GM18519 (cell line): ENCODE measurements around the gene GLI1.

ENCODE experiments used
- ATAC-seq: cut with Tn5 transposase; IDR thresholded peaks from one replicate; pipeline ENCODE4 v1.9.1; 2021; ENCODE audit warnings: mild to moderate bottlenecking, moderate library complexity; ENCODE audit not compliant: unreplicated experiment, low FRiP score

Gene GLI1

DNA sequence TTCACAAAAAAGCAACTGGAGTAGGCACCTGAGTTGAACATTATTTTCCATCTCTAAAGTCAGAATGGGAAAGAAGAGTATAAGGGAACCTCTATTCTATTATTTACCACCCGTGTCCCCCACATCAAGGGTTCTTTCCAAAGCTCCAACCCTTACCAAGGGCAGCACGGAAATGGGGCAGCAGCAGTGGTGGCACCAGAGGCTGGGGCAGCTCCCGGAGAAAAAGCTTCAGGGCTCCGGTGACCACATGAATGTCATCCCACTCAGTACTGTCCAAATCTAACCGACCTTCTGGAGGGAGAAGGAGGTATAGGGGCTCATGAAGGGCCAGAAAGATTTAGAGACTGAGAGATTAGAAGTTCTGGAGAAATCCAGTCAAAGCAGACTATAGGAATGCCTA is 14.3 kb downstream of the GLI1 start:
- no peak for ATAC-seq

- ATAC-seq: no peak
These were observed 14.8 kb downstream of the GLI1 start for GRCh38 chr12:57474430-57474829.

DNA sequence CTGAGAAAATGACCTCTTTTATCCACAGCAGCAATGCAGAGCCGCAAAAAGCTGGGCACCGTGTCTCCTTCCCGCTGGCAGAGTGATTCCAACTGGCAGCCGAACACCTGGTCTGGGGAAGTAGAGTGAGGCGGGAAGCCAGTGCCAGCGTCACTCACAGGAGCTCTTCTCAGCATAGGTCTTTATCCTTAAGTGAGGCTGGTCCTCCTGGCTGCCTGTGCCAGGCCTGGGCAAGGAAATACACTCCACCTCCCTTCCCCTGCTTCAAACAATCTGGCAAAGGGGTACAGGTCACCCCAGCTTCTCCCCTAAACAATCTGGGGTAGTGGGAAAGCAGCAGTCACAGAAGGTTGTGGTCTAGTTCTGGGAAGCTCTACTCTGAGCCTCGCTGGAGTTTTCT is 15.3 kb downstream of the GLI1 start:
- no peak for ATAC-seq

DNA sequence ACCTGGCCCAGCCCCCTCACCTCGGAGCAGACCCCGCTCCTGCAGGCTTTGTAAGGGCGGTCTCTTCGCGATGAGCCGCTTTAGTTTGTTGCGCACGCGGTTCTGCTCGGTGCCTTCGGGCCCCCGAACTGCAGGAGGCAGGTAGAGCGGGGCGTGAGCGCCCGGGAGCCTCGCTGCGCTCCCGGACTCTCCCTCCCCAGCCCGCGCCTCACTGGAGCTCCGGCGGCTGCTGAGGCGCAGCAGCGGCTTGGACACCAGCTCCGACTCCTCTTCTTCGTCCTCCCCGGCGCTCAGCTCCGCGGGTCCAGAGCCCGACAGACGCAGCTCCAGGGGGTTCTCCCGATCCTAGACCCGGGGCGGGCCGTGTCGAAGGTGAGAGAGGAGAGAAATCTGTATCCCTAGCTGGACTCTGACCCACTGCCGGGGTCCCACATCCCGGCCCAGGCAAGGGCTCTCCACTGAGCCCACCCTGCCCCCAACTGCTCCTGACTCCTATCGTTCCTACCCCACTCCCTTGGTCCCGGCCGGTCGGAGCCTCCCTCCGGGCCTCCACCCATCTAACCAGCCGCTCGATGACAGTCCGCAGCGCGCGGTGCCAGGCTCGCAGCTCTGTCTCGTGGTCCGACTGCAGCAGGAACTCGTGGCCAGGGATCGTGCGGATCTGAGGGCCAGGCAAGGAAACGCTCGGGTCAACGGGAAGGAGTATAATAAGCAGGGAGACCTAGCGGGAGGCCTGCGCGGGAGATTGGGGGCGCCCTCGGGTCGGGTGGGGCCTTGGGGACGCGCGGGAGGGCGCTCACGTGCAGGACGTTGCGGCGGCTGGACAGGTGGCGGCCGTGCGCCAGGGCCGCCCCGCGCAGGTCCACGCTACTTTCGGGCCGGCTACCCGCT is 15.9 kb downstream of the GLI1 start:
- ATAC-seq: no peak

GRCh38 chr12:57476162-57476992 is 16.8 kb downstream of the GLI1 start:
- no peak for ATAC-seq

GRCh38 chr12:57476993-57477709 is 17.6 kb downstream of the GLI1 start:
- ATAC-seq: no peak

DNA sequence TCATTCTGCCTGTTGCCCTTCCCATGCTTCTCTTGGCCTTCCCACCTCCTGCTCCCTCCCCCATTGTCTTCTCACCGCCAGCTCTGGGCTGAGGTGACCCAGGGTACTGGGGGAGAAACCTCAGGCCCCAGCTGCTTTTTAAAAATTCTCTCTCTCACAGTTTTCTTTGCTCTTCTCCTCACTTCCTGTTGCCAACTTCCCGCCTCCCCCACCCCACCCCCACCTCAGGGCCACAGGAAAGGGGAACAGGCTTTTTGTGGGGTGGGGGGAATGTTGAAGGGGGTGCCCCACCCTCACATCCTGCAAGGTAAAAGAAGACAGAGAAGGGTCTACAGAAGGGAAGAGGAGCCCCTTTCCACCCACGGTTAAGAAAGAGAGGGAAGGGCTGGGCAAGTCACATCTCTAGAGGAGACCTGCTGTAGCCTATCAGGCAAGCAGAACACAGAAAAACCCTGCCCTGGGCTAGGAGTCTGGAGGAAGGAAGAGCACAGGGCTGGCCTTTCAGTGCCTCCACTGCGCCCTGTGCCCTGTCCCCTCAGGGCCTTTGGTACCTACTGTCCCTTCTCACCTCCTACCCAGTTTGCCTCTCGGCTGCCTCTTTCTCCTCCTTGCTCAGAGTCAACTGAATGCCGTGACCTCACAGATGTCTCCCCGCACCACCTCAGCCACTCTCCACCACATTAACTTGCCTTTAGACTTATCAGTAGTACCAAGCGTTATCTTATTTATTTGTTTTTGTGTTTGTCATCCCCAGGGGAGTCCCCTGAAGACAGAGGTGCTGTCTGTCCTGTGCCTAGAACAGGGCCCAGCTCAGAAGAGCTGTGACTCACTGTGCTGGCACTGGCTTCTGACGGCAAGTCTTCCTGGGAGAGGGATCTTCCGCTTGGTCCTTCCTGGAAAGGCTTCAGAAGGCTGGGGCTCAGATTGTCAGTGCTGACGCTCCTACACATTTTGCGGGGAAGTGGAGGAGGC is 18.4 kb downstream of the GLI1 start:
- ATAC-seq: no peak

DNA sequence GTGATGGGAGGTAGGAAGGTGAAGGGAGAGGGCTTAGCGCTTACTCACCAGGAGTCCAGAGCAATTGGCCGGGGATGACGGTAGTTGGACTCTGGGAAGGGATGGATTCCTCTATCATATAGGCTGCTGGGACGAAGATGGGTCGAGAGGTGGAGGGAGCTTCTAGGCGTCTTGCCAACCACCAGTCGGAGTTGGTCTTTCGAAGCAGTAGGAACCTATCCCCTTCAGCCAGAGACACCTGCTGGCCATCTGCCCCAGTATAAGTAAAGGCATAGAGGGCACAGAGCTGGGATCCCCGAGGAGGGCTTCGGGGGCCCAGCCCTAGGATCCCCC is 19.4 kb downstream of the GLI1 start:
- no peak for ATAC-seq

DNA sequence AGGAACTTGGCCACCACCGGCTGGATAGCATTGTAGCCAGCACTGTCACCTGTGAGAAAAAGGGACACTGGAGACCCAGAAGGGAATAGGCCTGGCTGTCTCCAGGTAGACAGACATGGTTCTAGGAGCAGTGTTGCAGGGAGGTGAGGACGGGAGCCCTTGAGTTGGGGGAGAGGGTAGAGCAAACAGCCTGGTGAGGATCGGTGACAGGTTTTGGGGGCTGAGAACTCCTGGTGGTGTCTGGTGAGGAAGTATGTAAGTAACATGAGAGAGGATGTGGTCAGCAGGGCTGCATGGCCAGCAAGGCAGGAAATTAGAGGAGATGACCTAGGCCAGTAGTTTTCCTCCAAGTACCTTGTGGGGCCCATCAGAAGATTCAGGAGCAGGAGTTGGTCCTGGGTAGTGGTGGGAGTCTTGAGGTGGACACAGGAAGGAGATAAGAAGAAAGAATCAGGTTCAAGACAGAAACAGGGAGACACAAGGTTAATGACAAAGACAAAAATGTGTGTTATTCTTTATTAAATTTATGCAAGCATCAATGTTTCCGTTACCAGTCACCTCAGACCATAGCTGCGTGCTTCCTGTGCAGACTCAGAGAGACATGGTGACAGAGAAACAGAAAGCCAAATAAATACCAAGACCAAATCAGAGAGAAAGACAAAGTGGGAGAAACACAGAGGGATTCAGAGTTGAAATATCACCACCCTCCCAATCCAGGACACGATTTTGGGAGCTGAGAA is 20.0 kb downstream of the GLI1 start, which contains the start of gene ARHGAP9:
Gene ARHGAP9 (minus strand): TSS at position 491 of the 740 bp plus-strand sequence. CDS start 460 bp downstream, at position 31.
- ATAC-seq: no peak

GRCh38 chr12:57481671-57482070 is 22.1 kb downstream of the GLI1 start:
- no peak for ATAC-seq

DNA sequence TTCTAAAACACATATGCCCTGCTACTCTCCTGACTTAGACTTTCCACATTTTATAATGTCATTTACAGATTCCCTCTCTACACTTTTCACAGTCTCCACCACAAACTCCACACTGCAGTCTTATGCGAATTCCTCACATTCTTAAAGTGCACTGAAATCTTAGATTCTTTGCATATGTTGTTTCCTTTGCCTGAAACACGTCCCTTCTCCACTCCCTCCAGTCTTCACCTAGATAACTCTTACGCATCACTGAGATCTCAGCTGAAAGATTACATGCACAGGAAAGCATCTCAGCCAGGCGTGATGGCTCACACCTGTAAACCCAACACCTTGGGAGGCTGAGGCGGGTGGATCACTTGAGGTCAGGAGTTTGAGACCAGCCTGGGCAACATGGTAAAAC is 23.9 kb downstream of the GLI1 start:
- no peak for ATAC-seq

- no peak for ATAC-seq
These were observed 26.1 kb downstream of the GLI1 start for GRCh38 chr12:57485695-57486094.

DNA sequence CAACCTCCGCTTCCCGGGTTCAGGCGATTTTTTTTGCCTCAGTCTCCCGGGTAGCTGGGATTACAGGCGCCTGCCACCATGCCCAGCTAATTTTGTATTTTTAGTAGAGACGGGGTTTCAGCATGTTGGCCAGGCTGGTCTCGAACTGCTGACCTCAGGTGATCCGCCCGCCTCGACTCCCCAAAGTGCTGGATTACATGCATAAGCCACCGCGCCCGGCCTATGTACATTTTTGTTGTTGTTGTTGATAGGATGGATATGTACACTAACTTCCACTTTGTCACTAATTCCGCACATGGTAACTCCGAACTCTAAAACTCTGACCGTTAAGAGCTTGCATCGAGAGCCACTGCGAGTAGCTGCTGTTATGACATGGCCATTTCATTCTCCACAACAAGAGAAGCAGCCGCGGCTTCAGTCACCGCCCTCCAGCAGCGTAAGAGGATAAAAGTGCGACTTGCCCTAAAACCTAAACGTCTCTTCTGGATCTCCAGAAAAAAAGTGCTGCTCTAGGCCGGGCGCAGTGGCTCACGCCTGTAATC is 27.5 kb downstream of the GLI1 start:
- no peak for ATAC-seq

- ATAC-seq: peak; percentile 97
These were observed 28.2 kb downstream of the GLI1 start, which contains the start of gene MARS1 for GRCh38 chr12:57487597-57488401. Gene MARS1, plus strand, starts transcription at chr12:57488068. Its CDS starts 23 bp downstream, at chr12:57488091.

DNA sequence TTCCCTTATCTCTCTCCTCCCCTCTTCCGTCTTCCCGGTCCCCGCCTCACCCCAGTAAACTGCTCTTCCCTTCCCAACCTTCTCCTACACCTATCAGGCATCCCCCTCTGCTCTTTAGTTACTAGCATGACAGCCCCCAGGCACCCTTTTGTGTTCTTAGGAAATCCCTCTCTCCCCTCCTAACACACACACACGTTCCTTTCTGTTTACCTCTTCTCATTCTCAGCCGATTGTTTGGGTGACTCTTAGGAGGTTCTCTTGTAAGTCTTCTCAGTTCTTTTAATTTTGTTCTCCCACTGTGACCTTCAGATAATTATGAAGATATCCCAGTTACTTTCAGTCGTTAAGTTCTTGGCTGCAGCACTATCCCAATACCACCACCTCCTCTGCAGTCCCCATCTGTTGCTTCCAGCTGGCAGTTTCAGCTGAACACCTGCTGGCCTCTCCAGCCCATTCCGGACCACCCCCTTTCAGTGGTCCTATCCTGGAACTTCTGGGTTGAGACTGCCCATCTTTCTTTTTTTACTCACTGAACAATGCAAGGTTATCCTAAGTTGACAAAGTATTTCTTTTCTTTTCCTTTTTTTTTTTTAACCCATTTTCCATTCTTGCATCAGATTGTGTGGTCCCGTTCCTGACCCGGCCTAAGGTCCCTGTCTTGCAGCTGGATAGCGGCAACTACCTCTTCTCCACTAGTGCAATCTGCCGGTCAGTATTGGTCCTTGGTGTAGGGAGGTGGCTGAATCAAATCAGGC is 29.0 kb downstream of the GLI1 start:
- ATAC-seq: no peak

DNA sequence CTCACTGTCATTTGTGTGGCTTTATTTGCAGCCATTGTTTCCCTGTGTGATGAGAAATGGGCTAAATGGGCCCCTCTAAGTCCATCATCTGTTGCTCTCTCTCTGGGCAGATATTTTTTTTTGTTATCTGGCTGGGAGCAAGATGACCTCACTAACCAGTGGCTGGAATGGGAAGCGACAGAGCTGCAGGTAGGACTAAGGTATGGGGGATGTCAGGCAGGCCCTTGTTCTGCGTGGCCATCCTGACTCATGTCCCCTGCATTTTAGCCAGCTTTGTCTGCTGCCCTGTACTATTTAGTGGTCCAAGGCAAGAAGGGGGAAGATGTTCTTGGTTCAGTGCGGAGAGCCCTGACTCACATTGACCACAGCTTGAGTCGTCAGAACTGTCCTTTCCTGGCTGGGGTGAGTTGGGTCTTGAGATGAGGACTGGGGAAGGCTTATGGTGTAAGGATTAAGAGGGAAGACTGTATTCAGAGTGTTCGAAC is 29.6 kb downstream of the GLI1 start:
- ATAC-seq: no peak

- ATAC-seq: no peak
These were observed 30.5 kb downstream of the GLI1 start for GRCh38 chr12:57490126-57490525.
